ENCODE results near the gene WDR31. TPM values are rescaled to one million over a fixed set of nuclear protein-coding genes. Genes with fewer than 3 reads are reported as not detected.

Gene WDR31
- total and polyA plus RNA-seq, 2 experiments from 2014 or later, result 0.97 to 3.1 TPM

DNA sequence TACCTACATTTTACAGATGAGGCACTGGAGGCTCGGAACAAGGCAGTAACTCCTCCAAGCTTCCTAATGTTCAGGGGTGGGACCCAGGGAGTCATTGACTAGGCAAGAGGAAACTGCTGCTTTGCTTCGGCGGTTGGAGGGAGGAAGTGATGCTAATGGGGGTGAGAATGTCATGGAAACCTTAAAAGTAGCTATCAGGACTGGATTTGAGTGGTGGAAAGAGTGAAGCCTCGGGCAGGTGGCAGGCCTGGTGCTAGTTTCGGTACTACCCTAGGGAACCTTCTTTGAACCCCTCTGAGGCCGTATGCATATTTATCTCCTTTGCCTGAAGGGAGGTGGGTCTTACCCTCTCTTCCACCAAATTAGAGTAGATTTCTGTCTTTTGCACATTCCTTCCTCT lies 10.9 kb upstream of the WDR31 start:
- Histone ChIP-seq H3K27me3 (replicated peaks; ENCODE audit: insufficient read depth) (peaks cover 61% of the 10 kb centered on the region), H3F3A (ENCODE audit: insufficient read depth) (no peaks in the 10 kb centered on the region), H3K27ac (no peak overlapping the region), H3K9ac (no peak overlapping the region), H2AFZ (no peak overlapping the region), H3K4me1 (ENCODE audit: insufficient read depth) (no peaks in the 10 kb centered on the region), H3K9me3 (ENCODE audit: low read depth) (no peaks in the 10 kb centered on the region), H3K4me3 (no peak overlapping the region), H4K20me1 (ENCODE audit: insufficient read depth) (no peaks in the 10 kb centered on the region), H3K4me2 (ENCODE audit: unreplicated experiment) (no peak overlapping the region), H3K79me2 (ENCODE audit: insufficient read depth) (no peaks in the 10 kb centered on the region), H3K36me3 (ENCODE audit: low read depth) (no peaks in the 10 kb centered on the region), H3K9me2 (ENCODE audit: insufficient read depth) (no peaks in the 10 kb centered on the region)
- DNase-seq, result no peak
- 60 to 65% methylated on average over 6 of the region's 6 CpGs for WGBS, 2 experiments (ENCODE audit: low coverage in 1 of 2, low lambda C conversion rate in 2 of 2, missing lambda C conversion rate in 2 of 2)
- in situ Hi-C loops (cut with MboI), result no loop called here
- TF ChIP-seq EZH2 (IDR thresholded peaks at IDR 0.05; ENCODE audit: insufficient read depth, poor library complexity, severe bottlenecking) (no peak), EZH2phosphoT487 (IDR thresholded peaks at IDR 0.05; ENCODE audit: insufficient read depth, low read depth) (no peak)

DNA sequence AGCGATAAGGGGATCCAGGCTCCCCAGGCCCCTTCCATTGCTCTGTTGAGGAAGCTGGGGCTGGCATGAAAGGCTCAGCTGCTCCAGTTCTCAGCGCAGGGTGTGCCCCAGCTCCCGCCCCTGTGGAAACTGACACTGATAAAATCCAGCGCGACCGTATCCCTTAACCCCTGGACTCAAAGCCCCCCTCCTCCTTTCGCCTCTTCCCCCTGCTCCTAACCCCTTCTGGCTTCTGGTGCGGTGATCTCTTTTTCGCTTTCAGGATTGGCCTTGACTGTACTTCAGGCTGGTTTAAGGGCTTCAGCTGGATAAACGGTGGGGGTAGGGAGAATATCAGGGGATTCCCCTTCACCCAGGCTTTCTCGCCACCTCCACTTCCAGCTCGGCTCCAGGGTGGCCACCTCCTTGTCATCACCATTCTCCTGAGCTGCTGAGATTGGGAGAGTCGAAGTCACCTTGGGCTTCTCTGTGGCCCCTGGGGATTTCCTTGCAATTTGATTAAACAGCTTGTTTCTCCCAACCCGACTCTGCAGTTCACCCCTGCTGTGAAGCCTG lies 10.1 kb upstream of the WDR31 start:
- 10 to 15% methylated on average over 14 of the region's 14 CpGs for WGBS, 2 experiments (ENCODE audit: low coverage in 1 of 2, low lambda C conversion rate in 2 of 2, missing lambda C conversion rate in 2 of 2)
- TF ChIP-seq EZH2phosphoT487 (IDR thresholded peaks at IDR 0.05; ENCODE audit: insufficient read depth, low read depth) (peak; percentile 75; the same call in 1 of the 2 replicates), EZH2 (IDR thresholded peaks at IDR 0.05; ENCODE audit: insufficient read depth, poor library complexity, severe bottlenecking) (peak; percentile 74)

GRCh38 chr9:113349445-113350094 lies 9.5 kb upstream of the WDR31 start, which contains the start of gene BSPRY:
BSPRY (plus strand) TSS chr9:113349541; CDS start chr9:113349580, 39 bp downstream.
- no peak within 1 kb of the TSS for H3K4me2 ChIP-seq (ENCODE audit: unreplicated experiment)
- H3K9me2 ChIP-seq (ENCODE audit: insufficient read depth), result no peaks in the 10 kb centered on the region
- no peaks in the 10 kb centered on the region for H3K36me3 ChIP-seq (ENCODE audit: low read depth)
- H3F3A ChIP-seq (ENCODE audit: insufficient read depth), result no peaks in the 10 kb centered on the region
- H3K27me3 ChIP-seq (replicated peaks; ENCODE audit: insufficient read depth), result peaks cover 57% of the 10 kb centered on the region
- no peaks in the 10 kb centered on the region for H3K9me3 ChIP-seq (ENCODE audit: low read depth)
- H2AFZ ChIP-seq, result 0 out of 2 replicates have a peak within 1 kb of the TSS, but pooled peaks have one; percentile 36
- TF ChIP-seq EZH2phosphoT487 (IDR thresholded peaks at IDR 0.05; ENCODE audit: insufficient read depth, low read depth) (no peak), EZH2 (IDR thresholded peaks at IDR 0.05; ENCODE audit: insufficient read depth, poor library complexity, severe bottlenecking) (peak; percentile 89)
- peak; percentile 34 for DNase-seq
- no peaks in the 10 kb centered on the region for H3K4me1 ChIP-seq (ENCODE audit: insufficient read depth)
- H3K9ac ChIP-seq, result no peak within 1 kb of the TSS
- no peaks in the 10 kb centered on the region for H4K20me1 ChIP-seq (ENCODE audit: insufficient read depth)
- H3K27ac ChIP-seq, result no peak within 1 kb of the TSS
- 2 to 4% methylated on average over 6 to 42 of the region's 71 CpGs for WGBS, 2 experiments (ENCODE audit: low coverage in 1 of 2, low lambda C conversion rate in 2 of 2, missing lambda C conversion rate in 2 of 2)
- in situ Hi-C loops (cut with MboI), result no loop called here
- H3K79me2 ChIP-seq (ENCODE audit: insufficient read depth), result no peaks in the 10 kb centered on the region
- H3K4me3 ChIP-seq, result peak within 1 kb of the TSS; percentile 60

More for the DNA sequence above, 10.1 kb upstream of the WDR31 start:
- H3K9me3 ChIP-seq (ENCODE audit: low read depth), result no peaks in the 10 kb centered on the region
- H2AFZ ChIP-seq, result no peak overlapping the region
- H3K4me1 ChIP-seq (ENCODE audit: insufficient read depth), result no peaks in the 10 kb centered on the region
- H3K9ac ChIP-seq, result no peak overlapping the region
- no peak overlapping the region for H3K4me2 ChIP-seq (ENCODE audit: unreplicated experiment)
- no peaks in the 10 kb centered on the region for H4K20me1 ChIP-seq (ENCODE audit: insufficient read depth)
- no peaks in the 10 kb centered on the region for H3K36me3 ChIP-seq (ENCODE audit: low read depth)
- H3K4me3 ChIP-seq, result peak overlapping the region; percentile 60
- H3K27me3 ChIP-seq (replicated peaks; ENCODE audit: insufficient read depth), result peaks cover 59% of the 10 kb centered on the region
- DNase-seq, result no peak
- no peaks in the 10 kb centered on the region for H3K9me2 ChIP-seq (ENCODE audit: insufficient read depth)
- in situ Hi-C loops (cut with MboI), result no loop called here
- no peak overlapping the region for H3K27ac ChIP-seq
- no peaks in the 10 kb centered on the region for H3K79me2 ChIP-seq (ENCODE audit: insufficient read depth)
- H3F3A ChIP-seq (ENCODE audit: insufficient read depth), result no peaks in the 10 kb centered on the region

- Histone ChIP-seq H4K20me1 (ENCODE audit: insufficient read depth) (no peaks in the 10 kb centered on the region), H2AFZ (no peak overlapping the region), H3K36me3 (ENCODE audit: low read depth) (no peaks in the 10 kb centered on the region), H3F3A (ENCODE audit: insufficient read depth) (no peaks in the 10 kb centered on the region), H3K4me3 (no peak overlapping the region), H3K9me3 (ENCODE audit: low read depth) (no peaks in the 10 kb centered on the region), H3K4me2 (ENCODE audit: unreplicated experiment) (no peak overlapping the region), H3K27me3 (replicated peaks; ENCODE audit: insufficient read depth) (peaks cover 53% of the 10 kb centered on the region), H3K4me1 (ENCODE audit: insufficient read depth) (no peaks in the 10 kb centered on the region), H3K9me2 (ENCODE audit: insufficient read depth) (no peaks in the 10 kb centered on the region), H3K79me2 (ENCODE audit: insufficient read depth) (no peaks in the 10 kb centered on the region), H3K27ac (no peak overlapping the region), H3K9ac (no peak overlapping the region)
- in situ Hi-C loops (cut with MboI), result no loop called here
- TF ChIP-seq EZH2phosphoT487 (IDR thresholded peaks at IDR 0.05; ENCODE audit: insufficient read depth, low read depth) (no peak), EZH2 (IDR thresholded peaks at IDR 0.05; ENCODE audit: insufficient read depth, poor library complexity, severe bottlenecking) (peak; percentile 75)
- DNase-seq, result no peak
- 35 to 36% methylated on average over 13 of the region's 13 CpGs for WGBS, 2 experiments (ENCODE audit: low coverage in 1 of 2, low lambda C conversion rate in 2 of 2, missing lambda C conversion rate in 2 of 2)
Observed at GRCh38 chr9:113349066-113349444, 9.0 kb upstream of the WDR31 start.
